ENCODE measurements around the gene AGFG1.

Gene AGFG1

DNA sequence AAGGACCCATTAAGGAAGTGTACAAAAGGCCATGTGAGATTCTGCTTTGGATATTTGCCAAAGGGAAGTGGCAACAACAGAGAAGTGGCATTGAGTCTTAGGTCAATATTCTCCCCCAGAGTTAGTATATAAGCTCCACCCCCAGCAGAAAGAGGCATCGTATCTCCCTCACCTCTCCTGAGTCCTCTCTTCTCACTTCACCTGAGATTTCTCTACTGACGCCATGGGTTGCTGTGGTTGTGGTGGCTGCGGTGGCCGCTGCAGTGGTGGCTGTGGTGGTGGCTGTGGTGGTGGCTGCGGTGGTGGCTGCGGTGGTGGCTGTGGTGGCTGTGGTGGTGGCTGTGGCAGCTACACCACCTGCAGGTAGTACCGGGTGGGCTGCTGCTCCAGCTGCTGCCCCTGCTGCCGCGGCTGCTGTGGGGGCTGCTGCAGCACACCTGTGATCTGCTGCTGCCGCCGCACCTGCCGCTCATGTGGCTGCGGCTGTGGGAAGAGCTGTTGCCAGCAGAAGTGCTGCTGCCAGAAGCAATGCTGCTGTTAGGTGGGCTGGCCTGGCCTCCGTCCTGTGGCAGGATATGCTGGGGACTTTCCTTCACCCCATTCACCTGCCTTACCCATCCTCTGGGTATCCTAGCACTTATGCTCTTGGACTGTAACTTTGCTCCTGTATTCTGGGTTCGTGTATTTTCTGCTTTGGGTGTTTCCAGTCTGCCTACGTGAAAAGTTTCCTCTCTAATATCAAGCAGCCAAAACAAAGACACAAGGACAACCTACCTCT lies 136.8 kb downstream of the AGFG1 start:
- no peak for DNase-seq (ENCODE audit: low read depth)
- no peak overlapping the region for H3K4me3 ChIP-seq (ENCODE audit: low read depth, low read length)
- TF ChIP-seq, protein P1, sequence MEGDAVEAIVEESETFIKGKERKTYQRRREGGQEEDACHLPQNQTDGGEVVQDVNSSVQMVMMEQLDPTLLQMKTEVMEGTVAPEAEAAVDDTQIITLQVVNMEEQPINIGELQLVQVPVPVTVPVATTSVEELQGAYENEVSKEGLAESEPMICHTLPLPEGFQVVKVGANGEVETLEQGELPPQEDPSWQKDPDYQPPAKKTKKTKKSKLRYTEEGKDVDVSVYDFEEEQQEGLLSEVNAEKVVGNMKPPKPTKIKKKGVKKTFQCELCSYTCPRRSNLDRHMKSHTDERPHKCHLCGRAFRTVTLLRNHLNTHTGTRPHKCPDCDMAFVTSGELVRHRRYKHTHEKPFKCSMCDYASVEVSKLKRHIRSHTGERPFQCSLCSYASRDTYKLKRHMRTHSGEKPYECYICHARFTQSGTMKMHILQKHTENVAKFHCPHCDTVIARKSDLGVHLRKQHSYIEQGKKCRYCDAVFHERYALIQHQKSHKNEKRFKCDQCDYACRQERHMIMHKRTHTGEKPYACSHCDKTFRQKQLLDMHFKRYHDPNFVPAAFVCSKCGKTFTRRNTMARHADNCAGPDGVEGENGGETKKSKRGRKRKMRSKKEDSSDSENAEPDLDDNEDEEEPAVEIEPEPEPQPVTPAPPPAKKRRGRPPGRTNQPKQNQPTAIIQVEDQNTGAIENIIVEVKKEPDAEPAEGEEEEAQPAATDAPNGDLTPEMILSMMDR (IDR thresholded peaks at IDR 0.05; ENCODE audit: control insufficient read depth, extremely low read depth, insufficient read depth): no peak

DNA sequence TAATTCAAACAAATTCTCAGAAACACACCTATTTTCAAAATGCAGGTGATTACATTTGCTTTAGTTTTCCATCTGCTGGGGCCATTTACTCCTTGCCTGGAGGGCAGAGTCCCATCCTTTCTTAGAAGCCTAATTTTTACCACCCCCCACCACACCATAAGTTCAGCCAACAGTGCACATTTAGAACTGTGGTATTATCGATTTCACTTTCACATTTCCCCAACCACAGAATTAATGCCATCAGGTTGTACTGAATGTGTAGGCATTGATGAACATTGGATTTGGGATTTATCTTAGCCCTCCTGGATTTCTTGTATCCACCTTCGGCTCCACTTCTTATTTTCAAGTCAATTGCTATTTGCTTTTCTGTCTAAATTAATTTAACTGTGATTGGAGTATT lies 138.2 kb downstream of the AGFG1 start:
- TF ChIP-seq, protein P1 (IDR thresholded peaks at IDR 0.05; ENCODE audit: control insufficient read depth, extremely low read depth, insufficient read depth): no peak
- H3K4me3 ChIP-seq (ENCODE audit: low read depth, low read length): no peak overlapping the region
- DNase-seq (ENCODE audit: low read depth): no peak
